ENCODE results near the gene SMIM27. TPM values are rescaled to one million over a fixed set of nuclear protein-coding genes. Genes with fewer than 3 reads are reported as not detected.

Gene SMIM27
- total and polyA plus RNA-seq, 9 of the 15 experiments (the other 6 are each of a cell fraction or from before 2014, with no cell fraction given) = 2.9 to 16.1 (median 7.9) TPM

- TF ChIP-seq, protein P1, sequence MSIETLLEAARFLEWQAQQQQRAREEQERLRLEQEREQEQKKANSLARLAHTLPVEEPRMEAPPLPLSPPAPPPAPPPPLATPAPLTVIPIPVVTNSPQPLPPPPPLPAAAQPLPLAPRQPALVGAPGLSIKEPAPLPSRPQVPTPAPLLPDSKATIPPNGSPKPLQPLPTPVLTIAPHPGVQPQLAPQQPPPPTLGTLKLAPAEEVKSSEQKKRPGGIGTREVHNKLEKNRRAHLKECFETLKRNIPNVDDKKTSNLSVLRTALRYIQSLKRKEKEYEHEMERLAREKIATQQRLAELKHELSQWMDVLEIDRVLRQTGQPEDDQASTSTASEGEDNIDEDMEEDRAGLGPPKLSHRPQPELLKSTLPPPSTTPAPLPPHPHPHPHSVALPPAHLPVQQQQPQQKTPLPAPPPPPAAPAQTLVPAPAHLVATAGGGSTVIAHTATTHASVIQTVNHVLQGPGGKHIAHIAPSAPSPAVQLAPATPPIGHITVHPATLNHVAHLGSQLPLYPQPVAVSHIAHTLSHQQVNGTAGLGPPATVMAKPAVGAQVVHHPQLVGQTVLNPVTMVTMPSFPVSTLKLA (conservative IDR thresholded peaks at IDR 0.05) = peak; percentile 24 to 40; a peak in 2 of 4 replicates
- TF ChIP-seq SRSF7 (optimal IDR thresholded peaks at IDR 0.05; ENCODE audit: low read depth, low read length) = no peak
- peak; percentile 53 for TF ChIP-seq CXXC5 (CRISPR knock-in tag; IDR thresholded peaks at IDR 0.05)
- TF ChIP-seq USF1 (CRISPR knock-in tag; IDR thresholded peaks at IDR 0.05) = peak; percentile 91
- TF ChIP-seq ZNF583 (CRISPR knock-in tag; IDR thresholded peaks at IDR 0.05) = no peak
- TF ChIP-seq FIP1L1 (IDR thresholded peaks at IDR 0.05; ENCODE audit: low read depth, low read length, poor library complexity, severe bottlenecking) = no peak
- TF ChIP-seq FOSL1 (tag; conservative IDR thresholded peaks at IDR 0.05) = no peak; the same call in 1 of the 2 replicates
- peak; percentile 59; the same call in 1 of the 2 replicates for TF ChIP-seq TFAP4 (CRISPR knock-in tag; IDR thresholded peaks at IDR 0.05; ENCODE audit: borderline replicate concordance)
- TF ChIP-seq HDAC2 (IDR thresholded peaks at IDR 0.05) = no peak
- peak; percentile 73 for TF ChIP-seq KDM5B (IDR thresholded peaks at IDR 0.05; ENCODE audit: insufficient replicate concordance, low read depth, low read length)
- TF ChIP-seq MCM3 (IDR thresholded peaks at IDR 0.05) = no peak
- TF ChIP-seq TFAM (CRISPR knock-in tag; conservative IDR thresholded peaks at IDR 0.05) = no peak
- TF ChIP-seq HMGN3 (IDR thresholded peaks at IDR 0.05; ENCODE audit: borderline replicate concordance, extremely low read depth, insufficient read length, low read depth, low read length) = peak; percentile 70
- 0 out of 2 replicates have a peak, but pooled peaks have one; percentile 56 for TF ChIP-seq STAT6 (CRISPR knock-in tag; IDR thresholded peaks at IDR 0.05)
- TF ChIP-seq PURB (CRISPR knock-in tag; IDR thresholded peaks at IDR 0.05; ENCODE audit: low read depth) = no peak
- TF ChIP-seq EP400 (IDR thresholded peaks at IDR 0.05) = peak; percentile 63
- TF ChIP-seq SREBF1 (IDR thresholded peaks at IDR 0.05; ENCODE audit: borderline replicate concordance, low read depth, low read length) = 0 out of 2 replicates have a peak, but pooled peaks have one; percentile 29
- no peak for TF ChIP-seq NFIX (CRISPR knock-in tag; IDR thresholded peaks at IDR 0.05; ENCODE audit: low read depth)
- TF ChIP-seq ARID1B (IDR thresholded peaks at IDR 0.05) = peak; percentile 16; the same call in 1 of the 2 replicates
- TF ChIP-seq CEBPG (CRISPR knock-in tag; IDR thresholded peaks at IDR 0.05) = peak; percentile 44; the same call in 1 of the 2 replicates
- peak in 1 of 2 experiments; percentile 66; a peak in 3 of 4 replicates for TF ChIP-seq CEBPG (tag; conservative IDR thresholded peaks at IDR 0.05 in 1 of 2, IDR thresholded peaks at IDR 0.05 in 1 of 2)
- TF ChIP-seq MCM7 (IDR thresholded peaks at IDR 0.05) = no peak
These were observed at the start of gene SMIM27, which contains the start of gene TOPORS (continued) for GRCh38 chr9:32552172-32552872.
